ENCODE results near the gene SPATA13.

Gene SPATA13

DNA sequence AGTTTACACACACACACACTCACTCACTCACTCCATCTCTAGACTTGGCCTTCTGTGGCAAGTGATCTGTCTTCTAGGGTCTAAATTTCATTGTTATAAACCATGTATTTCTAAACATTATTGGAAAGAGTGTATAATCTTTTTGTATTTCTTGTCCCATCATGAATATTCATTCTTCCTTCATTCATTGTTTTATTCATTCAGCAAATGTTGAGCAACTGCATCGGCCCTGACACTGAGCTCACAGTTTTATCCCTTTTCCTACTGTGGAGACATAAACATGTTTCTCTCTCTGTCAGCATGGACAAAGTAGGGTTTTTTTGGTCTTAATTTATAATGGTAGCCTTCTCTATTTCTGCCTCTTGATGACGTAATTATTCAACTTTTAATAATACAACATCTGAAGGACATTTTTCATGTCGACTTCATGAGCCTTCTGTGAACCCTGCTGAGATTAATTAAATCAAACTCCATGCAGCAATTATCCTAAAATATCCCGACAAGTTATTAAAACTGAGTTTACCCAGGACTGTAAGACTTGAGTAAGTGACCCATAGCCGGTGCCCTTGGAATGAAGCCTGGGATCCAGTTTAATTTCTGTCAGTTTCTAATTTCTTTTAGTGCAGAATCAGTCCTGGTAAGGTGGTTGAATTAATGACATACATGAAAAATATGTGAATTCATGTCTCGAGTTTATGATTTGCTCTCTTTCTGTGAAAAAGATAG, 7.3 kb downstream of the SPATA13 start:
- Histone ChIP-seq H3K4me1 (ENCODE audit: insufficient read depth, low read length) (0 out of 2 replicates have a peak, but pooled peaks cover 10% of the 10 kb centered on the region), H3K36me3 (ENCODE audit: insufficient read depth, low read length) (peaks cover 9% of the 10 kb centered on the region), H3K9ac (ENCODE audit: low read depth, low read length) (no peak overlapping the region), H3K9me3 (ENCODE audit: control insufficient read depth, insufficient read depth, low read length) (no peaks in the 10 kb centered on the region)

DNA sequence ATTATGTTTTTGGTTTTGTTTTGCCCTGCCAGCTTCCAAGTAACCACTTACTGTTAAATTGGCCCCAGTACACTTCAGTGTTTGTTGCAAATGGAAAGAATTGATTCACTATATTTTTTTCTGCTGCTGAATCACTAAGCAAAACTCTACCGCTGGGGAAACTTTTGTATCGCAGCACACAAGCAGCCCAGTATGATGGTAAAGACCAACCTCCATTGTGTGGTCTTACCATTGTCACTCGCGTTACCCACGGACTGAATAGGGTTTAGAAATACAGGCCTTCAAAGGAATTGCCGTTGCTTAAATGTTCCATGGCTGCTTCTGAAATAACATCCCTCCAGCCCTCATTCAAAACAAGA, 7.9 kb downstream of the SPATA13 start:
- no peak overlapping the region for H3K9ac ChIP-seq (ENCODE audit: low read depth, low read length)
- H3K9me3 ChIP-seq (ENCODE audit: control insufficient read depth, insufficient read depth, low read length), result no peaks in the 10 kb centered on the region
- H3K4me1 ChIP-seq (ENCODE audit: insufficient read depth, low read length), result 0 out of 2 replicates have a peak, but pooled peaks cover 10% of the 10 kb centered on the region
- peaks cover 9% of the 10 kb centered on the region for H3K36me3 ChIP-seq (ENCODE audit: insufficient read depth, low read length)

DNA sequence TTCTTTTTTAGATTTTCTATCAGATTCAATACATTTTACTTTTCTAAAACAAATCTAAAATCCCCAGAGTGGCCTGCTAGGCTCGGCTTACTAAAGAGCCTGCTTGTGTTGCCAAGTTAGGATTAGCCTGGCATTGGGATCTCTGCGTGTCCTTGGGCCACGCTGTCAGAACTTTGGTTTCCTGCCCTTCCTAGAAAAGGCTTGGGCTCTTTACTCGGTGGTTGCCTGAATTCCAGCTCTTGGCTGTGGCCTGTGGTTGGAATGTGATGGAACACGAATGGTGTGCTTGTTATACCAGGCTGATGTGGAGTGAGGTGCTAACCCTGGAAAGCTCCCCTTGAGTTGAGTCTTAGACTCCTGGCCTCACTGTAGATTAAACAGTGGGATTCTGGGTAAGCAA, 8.5 kb downstream of the SPATA13 start:
- H3K36me3 ChIP-seq (ENCODE audit: insufficient read depth, low read length), result peaks cover 9% of the 10 kb centered on the region
- H3K4me1 ChIP-seq (ENCODE audit: insufficient read depth, low read length), result 0 out of 2 replicates have a peak, but pooled peaks cover 10% of the 10 kb centered on the region

DNA sequence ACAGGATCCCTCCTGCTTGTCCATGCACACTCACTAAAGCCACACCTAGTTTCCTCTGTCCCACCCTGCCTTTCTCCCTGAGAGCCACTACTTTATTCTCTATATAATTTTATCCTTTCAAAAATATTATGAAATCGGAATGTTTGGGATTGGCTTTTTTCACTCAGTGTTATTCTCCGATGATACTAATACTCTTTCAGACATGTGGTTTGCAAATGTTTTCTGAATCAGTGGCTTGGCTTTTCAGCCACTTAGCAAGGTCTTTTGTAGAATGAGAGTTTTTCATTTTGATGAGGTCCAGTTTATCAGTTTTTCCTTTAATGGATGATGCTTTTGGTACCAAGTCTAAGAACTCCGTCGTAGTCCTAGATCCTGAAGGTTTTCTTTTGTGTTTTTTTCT, 11.6 kb downstream of the SPATA13 start:
- Histone ChIP-seq H3K9me3 (ENCODE audit: control insufficient read depth, insufficient read depth, low read length) (no peaks in the 10 kb centered on the region), H3K36me3 (ENCODE audit: insufficient read depth, low read length) (peaks cover 3% of the 10 kb centered on the region), H3K4me1 (ENCODE audit: insufficient read depth, low read length) (0 out of 2 replicates have a peak, but pooled peaks cover 8% of the 10 kb centered on the region), H3K9ac (ENCODE audit: low read depth, low read length) (no peak overlapping the region)

More for the DNA sequence above, 8.5 kb downstream of the SPATA13 start:
- no peak overlapping the region for H3K9ac ChIP-seq (ENCODE audit: low read depth, low read length)
- H3K9me3 ChIP-seq (ENCODE audit: control insufficient read depth, insufficient read depth, low read length), result no peaks in the 10 kb centered on the region

DNA sequence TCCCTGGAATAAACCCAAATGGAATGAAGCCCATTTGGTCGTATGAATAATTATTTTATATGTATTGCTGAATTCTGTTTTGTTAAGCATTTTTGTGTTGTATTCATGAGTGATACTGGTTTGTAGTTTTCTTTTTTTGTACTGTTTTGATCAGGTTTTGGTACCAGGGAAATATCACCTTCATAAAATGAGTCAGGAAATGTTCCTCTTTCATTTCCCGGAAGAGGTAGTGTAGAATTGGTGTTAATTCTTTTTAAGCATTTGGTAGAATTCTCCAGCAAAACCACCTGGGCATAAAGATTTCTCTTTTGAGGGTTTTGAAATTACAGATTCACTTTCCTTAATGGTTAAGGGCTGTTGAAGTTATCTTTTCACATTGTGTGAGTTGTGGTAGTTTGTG, 13.3 kb downstream of the SPATA13 start:
- Histone ChIP-seq H3K4me1 (ENCODE audit: insufficient read depth, low read length) (no peaks in the 10 kb centered on the region), H3K9ac (ENCODE audit: low read depth, low read length) (no peak overlapping the region), H3K9me3 (ENCODE audit: control insufficient read depth, insufficient read depth, low read length) (no peaks in the 10 kb centered on the region), H3K36me3 (ENCODE audit: insufficient read depth, low read length) (no peaks in the 10 kb centered on the region; the same call in 1 of the 2 replicates)

DNA sequence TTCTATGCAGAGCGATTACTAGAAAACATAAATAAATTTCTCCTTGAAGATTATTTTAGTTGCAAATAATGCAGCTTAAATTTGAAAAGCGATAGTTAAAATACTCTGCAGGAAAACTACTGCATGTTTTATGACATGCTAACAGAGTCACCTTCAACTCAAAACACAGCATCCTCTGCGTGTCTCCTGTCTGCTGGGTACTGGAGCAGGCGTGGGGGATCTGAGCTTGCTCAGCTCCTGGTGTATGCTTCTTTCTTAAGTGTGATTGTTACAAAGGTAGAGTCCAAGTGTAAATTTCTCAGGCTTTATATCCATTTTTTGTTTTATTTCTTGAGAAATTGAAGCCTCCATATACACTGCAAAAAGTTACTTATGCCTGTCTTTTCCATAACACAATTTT, 15.3 kb downstream of the SPATA13 start:
- Histone ChIP-seq H3K9me3 (ENCODE audit: control insufficient read depth, insufficient read depth, low read length) (no peaks in the 10 kb centered on the region), H3K9ac (ENCODE audit: low read depth, low read length) (no peak overlapping the region), H3K4me1 (ENCODE audit: insufficient read depth, low read length) (no peaks in the 10 kb centered on the region), H3K36me3 (ENCODE audit: insufficient read depth, low read length) (no peaks in the 10 kb centered on the region; the same call in 1 of the 2 replicates)

DNA sequence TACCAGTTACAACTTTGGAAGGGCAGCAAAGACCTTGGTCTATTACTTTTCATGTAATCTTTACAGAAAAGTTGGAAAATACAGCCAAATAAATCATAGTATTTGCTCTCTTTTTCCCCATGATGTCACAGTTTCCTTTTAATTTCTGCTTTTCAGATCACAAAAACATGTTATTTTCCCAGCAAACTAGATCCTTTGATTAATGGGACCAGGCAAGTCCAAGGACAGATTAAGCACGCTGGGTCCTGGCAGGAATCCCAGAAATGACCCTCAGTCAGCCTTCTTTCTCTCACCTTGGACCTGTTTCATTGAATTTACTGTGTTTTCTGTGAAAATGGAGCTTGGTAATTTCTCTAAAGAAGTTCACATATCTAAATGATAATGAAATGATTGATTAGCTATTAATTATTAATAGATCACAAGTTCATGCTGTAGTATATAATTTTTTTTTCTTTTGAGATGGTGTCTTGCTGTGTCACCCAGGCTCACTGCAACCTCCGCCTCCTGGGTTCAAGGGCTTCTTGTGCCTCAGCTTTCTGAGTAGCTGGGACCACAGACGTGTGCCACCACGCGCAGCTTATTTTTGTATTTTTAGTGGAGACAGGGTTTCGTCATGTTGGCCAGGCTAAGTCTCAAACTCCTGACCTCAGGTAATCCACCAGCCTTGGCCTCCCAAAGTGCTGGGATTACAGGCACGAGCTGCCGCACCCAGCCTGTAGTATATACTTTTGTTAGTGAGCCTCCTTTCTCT, 16.0 kb downstream of the SPATA13 start:
- Histone ChIP-seq H3K9ac (ENCODE audit: low read depth, low read length) (no peak overlapping the region), H3K4me1 (ENCODE audit: insufficient read depth, low read length) (no peaks in the 10 kb centered on the region), H3K36me3 (ENCODE audit: insufficient read depth, low read length) (no peaks in the 10 kb centered on the region; the same call in 1 of the 2 replicates), H3K9me3 (ENCODE audit: control insufficient read depth, insufficient read depth, low read length) (no peaks in the 10 kb centered on the region)

DNA sequence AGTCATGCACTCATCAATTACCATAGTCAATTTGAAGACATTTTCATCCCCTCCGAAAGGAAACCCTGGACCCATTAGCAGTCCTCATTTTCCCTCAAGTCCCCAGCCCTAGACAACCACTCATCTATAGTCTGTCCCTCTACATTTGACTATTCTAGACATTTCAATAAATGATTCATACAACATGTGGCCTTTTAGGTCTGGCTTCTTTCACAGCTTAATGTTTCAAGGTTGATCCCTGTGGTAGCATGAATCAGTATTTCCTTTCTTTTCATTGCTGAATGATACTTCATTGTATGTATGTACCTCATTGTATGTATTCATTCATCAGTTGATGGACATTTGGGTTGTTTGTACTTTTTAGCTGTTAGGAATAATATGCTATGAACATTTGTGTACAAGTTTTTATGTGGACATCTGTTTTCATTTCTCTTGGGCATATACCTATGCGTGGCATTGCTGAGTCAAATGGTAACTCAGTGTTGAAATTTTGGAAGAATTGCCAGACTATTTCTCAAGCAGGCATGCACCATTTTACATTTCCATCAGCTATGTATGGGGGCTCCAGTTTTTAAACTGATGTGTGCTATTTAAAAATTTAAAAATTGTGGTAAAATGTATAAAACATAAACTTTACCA, 18.4 kb downstream of the SPATA13 start:
- H3K36me3 ChIP-seq (ENCODE audit: insufficient read depth, low read length), result no peaks in the 10 kb centered on the region
- no peaks in the 10 kb centered on the region for H3K9me3 ChIP-seq (ENCODE audit: control insufficient read depth, insufficient read depth, low read length)
- no peaks in the 10 kb centered on the region for H3K4me1 ChIP-seq (ENCODE audit: insufficient read depth, low read length)
- no peak overlapping the region for H3K9ac ChIP-seq (ENCODE audit: low read depth, low read length)

DNA sequence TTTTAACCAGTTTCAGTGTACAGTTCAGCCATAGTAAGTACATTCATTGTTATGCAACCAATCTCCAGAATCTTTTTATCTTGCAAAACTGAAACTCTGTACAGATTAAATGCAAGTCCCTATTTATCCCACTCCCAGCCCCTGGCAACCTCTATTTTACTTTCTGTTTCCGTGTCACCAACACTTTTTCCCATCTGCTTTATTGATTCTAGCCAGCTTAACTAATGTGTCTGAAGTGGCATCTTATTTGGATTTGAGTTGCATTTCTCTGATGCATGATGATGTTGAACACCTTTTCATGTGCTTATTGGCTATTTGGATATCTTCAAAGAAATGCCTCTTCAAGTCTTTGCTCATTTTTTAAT, 18.9 kb downstream of the SPATA13 start:
- H3K9me3 ChIP-seq (ENCODE audit: control insufficient read depth, insufficient read depth, low read length), result no peaks in the 10 kb centered on the region
- no peaks in the 10 kb centered on the region for H3K36me3 ChIP-seq (ENCODE audit: insufficient read depth, low read length)
- H3K9ac ChIP-seq (ENCODE audit: low read depth, low read length), result no peak overlapping the region
- no peaks in the 10 kb centered on the region for H3K4me1 ChIP-seq (ENCODE audit: insufficient read depth, low read length)

DNA sequence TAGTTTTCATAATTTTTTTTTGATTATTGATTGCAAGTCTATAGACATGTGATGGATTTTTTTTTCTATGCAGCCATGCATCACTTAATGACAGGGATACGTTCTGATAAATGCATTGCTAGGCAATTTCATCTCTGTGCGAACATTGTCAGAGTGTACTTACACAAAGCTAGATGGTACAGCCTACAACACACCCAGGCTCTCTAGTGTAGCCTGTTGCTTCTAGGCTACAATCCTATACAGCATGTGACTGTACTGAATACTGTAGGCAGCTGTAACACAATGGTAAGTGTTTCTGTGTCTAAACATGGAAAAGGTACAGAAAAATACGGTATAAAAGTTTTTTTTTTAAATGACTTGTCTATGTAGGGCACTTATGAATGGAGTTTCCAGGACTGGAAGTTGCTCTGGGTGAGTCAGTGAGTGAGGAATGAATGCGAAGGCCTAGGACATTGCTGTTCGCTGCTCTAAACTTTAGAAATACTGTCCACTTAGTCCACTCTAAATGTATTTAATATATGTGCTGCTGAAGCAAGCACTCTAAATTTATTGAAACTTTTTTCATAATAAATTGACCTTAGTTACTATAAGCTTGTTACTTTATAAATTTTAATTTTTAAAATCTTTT, 20.3 kb downstream of the SPATA13 start:
- no peaks in the 10 kb centered on the region for H3K9me3 ChIP-seq (ENCODE audit: control insufficient read depth, insufficient read depth, low read length)
- H3K36me3 ChIP-seq (ENCODE audit: insufficient read depth, low read length), result no peaks in the 10 kb centered on the region
- H3K9ac ChIP-seq (ENCODE audit: low read depth, low read length), result no peak overlapping the region
- H3K4me1 ChIP-seq (ENCODE audit: insufficient read depth, low read length), result no peaks in the 10 kb centered on the region

DNA sequence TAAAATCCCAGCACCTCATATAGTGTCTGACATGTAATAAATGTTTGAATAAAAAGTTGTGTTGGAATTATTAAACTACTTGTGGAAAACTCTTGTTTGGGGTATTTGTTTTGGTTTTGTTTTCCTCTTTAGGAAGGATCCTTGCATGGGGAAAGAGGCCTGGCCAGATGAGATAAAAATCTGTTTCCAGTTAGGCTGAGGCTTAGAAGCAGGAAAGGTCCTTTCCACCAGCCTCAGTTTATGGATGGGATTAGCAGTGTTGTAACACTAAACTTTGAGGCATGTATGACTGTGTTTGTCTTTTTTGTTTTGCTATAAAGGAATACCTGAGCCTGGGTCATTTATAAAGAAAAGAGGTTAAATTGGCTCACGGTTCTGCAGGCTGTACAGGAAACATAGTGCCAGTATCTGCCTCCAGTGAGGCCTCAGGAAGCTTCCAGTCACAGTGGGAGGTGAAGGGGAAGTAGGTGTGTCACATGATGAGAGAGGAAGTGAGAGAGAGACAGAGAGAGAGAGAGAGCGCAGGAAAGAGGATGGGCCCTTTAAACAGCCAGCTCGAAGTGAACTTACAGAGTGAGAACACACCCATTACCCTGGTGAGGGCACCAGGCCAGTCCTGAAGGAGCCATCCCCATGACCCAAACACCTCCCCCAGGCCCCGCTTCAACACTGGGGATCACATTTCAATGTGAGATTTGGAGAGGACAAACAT, 21.6 kb downstream of the SPATA13 start:
- H3K36me3 ChIP-seq (ENCODE audit: insufficient read depth, low read length), result no peaks in the 10 kb centered on the region
- H3K4me1 ChIP-seq (ENCODE audit: insufficient read depth, low read length), result 0 out of 2 replicates have a peak, but pooled peaks cover 4% of the 10 kb centered on the region
- H3K9me3 ChIP-seq (ENCODE audit: control insufficient read depth, insufficient read depth, low read length), result no peaks in the 10 kb centered on the region
- no peak overlapping the region for H3K9ac ChIP-seq (ENCODE audit: low read depth, low read length)

DNA sequence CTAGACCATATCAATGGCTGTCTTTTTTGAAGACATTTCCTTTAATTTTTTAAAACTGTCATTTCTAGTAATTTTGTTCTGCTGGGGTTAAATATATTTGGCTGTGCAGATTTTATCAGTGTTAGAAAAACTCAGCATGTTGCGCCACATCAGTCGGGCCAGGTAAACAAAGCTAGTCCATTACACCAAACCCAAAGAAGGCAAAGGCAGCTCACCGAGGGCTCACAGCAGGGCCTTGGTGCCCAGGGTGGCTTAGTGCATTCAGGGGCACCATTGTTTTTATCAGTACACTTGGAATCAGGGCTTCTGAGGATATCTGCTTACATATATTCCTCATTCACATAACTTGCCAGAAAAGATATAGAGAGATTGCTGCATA, 22.2 kb downstream of the SPATA13 start:
- Histone ChIP-seq H3K9ac (ENCODE audit: low read depth, low read length) (no peak overlapping the region), H3K36me3 (ENCODE audit: insufficient read depth, low read length) (no peaks in the 10 kb centered on the region; the same call in 1 of the 2 replicates), H3K4me1 (ENCODE audit: insufficient read depth, low read length) (0 out of 2 replicates have a peak, but pooled peaks cover 5% of the 10 kb centered on the region), H3K9me3 (ENCODE audit: control insufficient read depth, insufficient read depth, low read length) (no peaks in the 10 kb centered on the region)

DNA sequence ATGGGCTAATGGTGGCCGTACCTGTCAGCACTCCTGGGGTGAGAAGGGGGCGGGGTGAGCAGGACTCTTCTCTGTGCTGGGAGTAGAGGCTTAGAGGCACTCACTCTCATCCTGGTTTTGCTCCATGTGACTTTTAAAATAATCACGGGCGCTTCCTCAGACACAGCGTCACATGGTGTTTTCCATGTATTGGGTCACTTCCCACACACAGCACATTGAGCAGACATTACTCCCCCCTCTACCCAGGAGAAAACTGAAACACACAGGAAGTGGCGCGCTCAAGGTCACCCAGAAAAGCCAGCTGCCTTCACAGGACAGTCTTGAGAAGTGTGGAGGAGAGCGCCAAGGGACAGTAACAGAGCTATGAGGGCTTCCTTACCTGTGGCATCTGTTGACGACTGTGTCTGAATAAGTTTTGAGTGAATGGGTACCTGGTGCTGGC, 23.2 kb downstream of the SPATA13 start:
- Histone ChIP-seq H3K36me3 (ENCODE audit: insufficient read depth, low read length) (no peaks in the 10 kb centered on the region; the same call in 1 of the 2 replicates), H3K9ac (ENCODE audit: low read depth, low read length) (no peak overlapping the region), H3K9me3 (ENCODE audit: control insufficient read depth, insufficient read depth, low read length) (peaks cover under 1% of the 10 kb centered on the region; the same call in 1 of the 2 replicates), H3K4me1 (ENCODE audit: insufficient read depth, low read length) (0 out of 2 replicates have a peak, but pooled peaks cover 5% of the 10 kb centered on the region)
